Measurements from ENCODE around the gene ERBB2. TPM values are rescaled to one million over a fixed set of nuclear protein-coding genes. Genes with fewer than 3 reads are reported as not detected.

The ERBB2 gene
- total and polyA plus RNA-seq, 10 of the 15 experiments (the other 5 are each of a cell fraction or from before 2014, with no cell fraction given) = 0.39 to 7.0 (median 4.3) TPM

DNA sequence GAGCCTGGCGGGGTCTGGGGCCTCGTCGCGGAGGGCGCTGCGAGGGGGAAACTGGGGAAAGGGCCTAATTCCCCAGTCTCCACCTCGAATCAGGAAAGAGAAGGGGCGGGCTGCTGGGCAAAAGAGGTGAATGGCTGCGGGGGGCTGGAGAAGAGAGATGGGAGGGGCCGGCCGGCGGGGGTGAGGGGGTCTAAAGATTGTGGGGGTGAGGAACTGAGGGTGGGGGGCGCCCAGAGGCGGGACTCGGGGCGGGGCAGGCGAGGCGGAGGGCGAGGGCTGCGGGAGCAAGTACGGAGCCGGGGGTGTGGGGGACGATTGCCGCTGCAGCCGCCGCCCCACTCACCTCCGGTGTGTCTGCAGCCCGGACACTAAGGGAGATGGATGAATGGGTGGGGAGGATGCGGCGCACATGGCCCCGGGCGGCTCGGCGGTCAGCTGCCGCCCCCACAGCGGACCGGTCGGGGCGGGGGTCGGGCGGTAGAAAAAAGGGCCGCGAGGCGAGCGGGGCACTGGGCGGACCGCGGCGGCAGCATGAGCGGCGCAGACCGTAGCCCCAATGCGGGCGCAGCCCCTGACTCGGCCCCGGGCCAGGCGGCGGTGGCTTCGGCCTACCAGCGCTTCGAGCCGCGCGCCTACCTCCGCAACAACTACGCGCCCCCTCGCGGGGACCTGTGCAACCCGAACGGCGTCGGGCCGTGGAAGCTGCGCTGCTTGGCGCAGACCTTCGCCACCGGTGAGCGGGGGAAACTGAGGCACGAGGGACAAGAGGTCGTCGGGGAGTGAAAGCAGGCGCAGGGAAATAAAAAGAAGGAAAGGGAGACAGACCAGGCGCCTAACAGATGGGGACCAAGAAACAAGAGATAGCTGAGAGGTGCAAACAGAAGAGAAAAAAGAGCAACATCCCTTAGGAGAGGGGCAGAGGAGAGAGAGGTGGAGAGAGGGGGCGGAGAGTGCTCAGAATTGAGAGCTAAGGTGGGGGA, 31.6 kb upstream of the ERBB2 start, which contains the start of gene PNMT:
TSS of gene PNMT (plus strand) at position 509 of the 980 bp plus-strand sequence. CDS start at position 532, 23 bp downstream.
- 2% methylated on average over 47 of the region's 85 CpGs for WGBS (ENCODE audit: insufficient coverage, insufficient replicate concordance, low lambda C conversion rate, missing lambda C conversion rate)
- no peak for FAIRE-seq
- Histone ChIP-seq H3K9me3 (replicated peaks; ENCODE audit: control insufficient read depth, insufficient read depth, low read length) (no peaks in the 10 kb centered on the region), H4K20me1 (ENCODE audit: control insufficient read depth, insufficient read depth) (no peaks in the 10 kb centered on the region; the same call in 1 of the 2 replicates), H3K36me3 (ENCODE audit: control insufficient read depth in 2 of 2, insufficient read depth in 2 of 2, low read length in 1 of 2) (no peaks in the 10 kb centered on the region; a peak in 2 of 4 replicates), H3K27me3 (replicated peaks in 1 of 2; ENCODE audit: control insufficient read depth in 2 of 2, insufficient read depth in 2 of 2, low read length in 1 of 2) (peaks cover 4 to 6% of the 10 kb centered on the region in 2 experiments; a peak in 3 of 4 replicates), H3K4me1 (ENCODE audit: control insufficient read depth, insufficient read depth, low read length) (no peaks in the 10 kb centered on the region), H3K27ac (ENCODE audit: control insufficient read depth, insufficient read depth) (no peak within 1 kb of the TSS), H3K79me2 (ENCODE audit: control insufficient read depth, insufficient read depth, low read length) (no peaks in the 10 kb centered on the region), H3K4me2 (ENCODE audit: control insufficient read depth, insufficient read depth) (peak within 1 kb of the TSS; percentile 71; the same call in 1 of the 2 replicates), H2AFZ (ENCODE audit: control insufficient read depth, low read depth, low read length) (peak within 1 kb of the TSS; percentile 58), H3K9ac (ENCODE audit: control insufficient read depth, insufficient read depth, low read length) (no peak within 1 kb of the TSS), H3K4me3 (peak within 1 kb of the TSS; percentile 44; the same call in 1 of the 2 replicates)
- ATAC-seq = peak; percentile 82
- ChIA-PET SMC1A (ENCODE audit: uncharacterized antibody, unreplicated experiment) (interaction anchor here (0.6 to 1.5 kb wide), 5 partner anchors 19 to 47 kb away, joined by 3 to 6 read pairs (median 4); partner anchors contain the start of gene PGAP3), POLR2A (interaction anchor here (0.6 kb wide), 1 partner anchor 87 kb away, joined by 3 read pairs; no protein-coding TSS in a partner anchor), CTCF (interaction anchor here (0.8 to 9.1 kb wide), 10 partner anchors 9 to 196 kb away, joined by 3 to 114 read pairs (median 4); partner anchors contain the start of genes IKZF3, MIEN1 and STARD3), RAD21 (ENCODE audit: unreplicated experiment) (interaction anchor here (0.9 to 1.1 kb wide), 2 partner anchors 20 to 62 kb away, joined by 3 to 4 read pairs; partner anchors contain the start of genes MIEN1 and PGAP3)
- no TSS peak for BruUV-seq (replicated peaks)
- DNase-seq (ENCODE audit: low read depth, low spot score) = no peak
- intact Hi-C loops (cut with micrococcal nuclease; ENCODE audit: unreplicated experiment) (no loop called here), in situ Hi-C loops (cut with MboI) (no loop called here)
- peak; percentile 60; the same call in 1 of the 2 replicates for TF ChIP-seq BACH1 (IDR thresholded peaks at IDR 0.05; ENCODE audit: borderline replicate concordance)
- TF ChIP-seq CREB1 (IDR thresholded peaks at IDR 0.05; ENCODE audit: low read depth) = no peak
- 0 out of 2 replicates have a peak, but pooled peaks have one; percentile 43 for TF ChIP-seq YY1 (IDR thresholded peaks at IDR 0.05; ENCODE audit: low read depth, low read length)
- peak; percentile 35 for TF ChIP-seq SUZ12 (IDR thresholded peaks at IDR 0.05; ENCODE audit: unreplicated experiment)
- TF ChIP-seq ZNF687 (IDR thresholded peaks at IDR 0.05) = peak; percentile 70
- peak; percentile 54; the same call in 1 of the 2 replicates for TF ChIP-seq HDGF (IDR thresholded peaks at IDR 0.05)
- TF ChIP-seq RAD21 (IDR thresholded peaks at IDR 0.05; ENCODE audit: insufficient read depth, low read depth, low read length) = 0 out of 2 replicates have a peak, but pooled peaks have one; percentile 17
- TF ChIP-seq GATAD2B (conservative IDR thresholded peaks at IDR 0.05; ENCODE audit: low read depth) = peak; percentile 88
- TF ChIP-seq, protein P1, sequence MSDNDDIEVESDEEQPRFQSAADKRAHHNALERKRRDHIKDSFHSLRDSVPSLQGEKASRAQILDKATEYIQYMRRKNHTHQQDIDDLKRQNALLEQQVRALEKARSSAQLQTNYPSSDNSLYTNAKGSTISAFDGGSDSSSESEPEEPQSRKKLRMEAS (IDR thresholded peaks at IDR 0.05; ENCODE audit: low read depth, low read length) = 0 out of 2 replicates have a peak, but pooled peaks have one; percentile 17
- TF ChIP-seq NBN (IDR thresholded peaks at IDR 0.05) = 0 out of 2 replicates have a peak, but pooled peaks have one; percentile 41
- TF ChIP-seq SIN3A (IDR thresholded peaks at IDR 0.05; ENCODE audit: low read depth, low read length) = no peak
- TF ChIP-seq ZBED1 (IDR thresholded peaks at IDR 0.05; ENCODE audit: borderline replicate concordance) = no peak
- no peak for TF ChIP-seq NFIC (IDR thresholded peaks at IDR 0.05; ENCODE audit: low read depth, low read length)
- peak in 1 of 2 experiments; percentile 38; a peak in 1 of 4 replicates for TF ChIP-seq BHLHE40 (IDR thresholded peaks at IDR 0.05; ENCODE audit: borderline replicate concordance in 1 of 2, low read depth in 2 of 2, low read length in 1 of 2)
- peak; percentile 81 for TF ChIP-seq LARP7 (IDR thresholded peaks at IDR 0.05)
- peak; percentile 77 for TF ChIP-seq NR2F1 (conservative IDR thresholded peaks at IDR 0.05)
- peak; percentile 46; the same call in 1 of the 2 replicates for TF ChIP-seq ZNF207 (IDR thresholded peaks at IDR 0.05; ENCODE audit: borderline replicate concordance)
- 0 out of 2 replicates have a peak, but pooled peaks have one; percentile 40 for TF ChIP-seq RB1 (IDR thresholded peaks at IDR 0.05; ENCODE audit: borderline replicate concordance)
- no peak for TF ChIP-seq ZSCAN29 (IDR thresholded peaks at IDR 0.05)
